ENCODE data around the gene MANSC1. TPM values are rescaled to one million over a fixed set of nuclear protein-coding genes. Genes with fewer than 3 reads are reported as not detected.

The MANSC1 gene
- polyA plus RNA-seq, 3 donors = 0.24 to 2.3 (median 1.5) TPM

DNA sequence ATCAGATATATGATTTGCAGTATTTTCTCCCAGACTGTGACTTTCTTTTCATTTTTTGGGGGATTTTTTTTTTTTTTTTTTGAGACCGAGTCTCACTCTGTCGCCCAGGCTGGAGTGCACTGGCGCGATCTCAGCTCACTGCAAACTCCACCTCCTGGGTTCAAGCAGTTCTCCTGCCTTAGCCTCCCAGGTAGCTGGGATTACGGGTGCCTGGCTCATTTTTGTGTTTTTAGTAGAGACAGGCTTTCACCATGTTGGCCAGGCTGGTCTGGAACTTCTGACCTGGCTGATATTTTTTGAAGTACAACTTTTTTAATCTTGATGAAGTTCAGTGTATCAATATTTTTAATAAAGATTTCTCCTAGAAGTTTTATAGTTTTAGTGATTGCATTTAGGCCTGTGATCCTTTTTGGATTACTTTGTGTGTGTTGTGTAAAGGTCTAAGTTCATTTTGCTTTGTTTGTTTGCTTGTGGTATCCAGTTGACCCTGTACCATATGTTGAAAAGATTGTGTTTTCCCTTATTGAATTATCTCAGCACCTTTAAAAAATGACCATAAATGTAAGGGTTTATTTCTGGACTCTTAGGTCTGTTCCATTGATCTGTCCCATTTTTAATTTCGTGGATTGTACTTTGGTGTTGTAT is 31.0 kb upstream of the MANSC1 start:
- intact Hi-C loops (cut with micrococcal nuclease) = loop anchor here (5.0 to 10.0 kb wide), 2 partner anchors 64 to 181 kb away; partner anchors contain the start of gene DUSP16 (in 1 of the 2)
- H3K4me1 ChIP-seq (ENCODE audit: control insufficient read depth in 1 of 2, insufficient read depth in 2 of 2, low read length in 2 of 2) = peaks cover 14 to 16% of the 10 kb centered on the region in 2 donors
- no CpG with 5 or more reads among the region's 6 CpGs for WGBS (ENCODE audit: insufficient coverage)

DNA sequence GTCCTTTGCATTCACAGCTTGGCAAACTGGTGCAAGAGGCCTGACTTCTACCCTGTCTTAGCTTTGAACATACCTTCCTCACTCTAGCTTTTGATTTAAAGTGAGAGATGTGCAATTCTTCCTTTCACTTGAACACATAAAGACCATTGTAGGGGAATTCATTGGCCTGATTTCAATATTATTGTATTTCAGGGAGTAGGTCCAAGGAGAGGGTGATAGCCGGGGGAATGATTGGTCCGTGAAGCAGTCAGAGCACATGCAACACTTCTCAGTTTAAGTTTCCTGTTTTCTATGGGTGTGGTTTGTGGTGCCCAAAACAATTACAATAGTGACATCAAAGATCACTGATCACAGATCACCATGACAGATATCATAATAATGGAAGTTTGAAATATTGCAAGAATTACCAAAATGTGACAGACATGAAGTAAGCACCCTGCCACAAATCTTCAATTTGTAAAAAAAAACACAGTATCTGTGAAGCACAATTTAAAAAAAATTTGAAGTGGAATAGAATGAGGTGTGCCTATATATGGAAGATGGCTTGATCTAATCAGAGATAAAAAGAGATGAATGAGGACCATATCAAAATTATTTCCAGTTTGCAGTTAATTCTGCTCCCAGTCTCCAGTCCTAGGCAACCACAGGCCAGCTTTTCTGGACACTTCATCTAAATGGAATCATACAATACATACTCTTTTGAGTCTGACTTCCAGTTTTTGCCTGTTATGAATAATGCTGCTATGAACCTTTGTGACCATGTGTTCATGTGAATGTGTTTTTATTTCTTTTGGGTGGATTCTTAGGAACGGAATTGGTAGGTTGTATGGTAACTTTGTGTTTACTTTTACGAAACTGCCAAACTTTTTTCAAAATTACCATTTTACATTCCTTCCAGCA is 30.0 kb upstream of the MANSC1 start:
- TF ChIP-seq, protein P1, sequence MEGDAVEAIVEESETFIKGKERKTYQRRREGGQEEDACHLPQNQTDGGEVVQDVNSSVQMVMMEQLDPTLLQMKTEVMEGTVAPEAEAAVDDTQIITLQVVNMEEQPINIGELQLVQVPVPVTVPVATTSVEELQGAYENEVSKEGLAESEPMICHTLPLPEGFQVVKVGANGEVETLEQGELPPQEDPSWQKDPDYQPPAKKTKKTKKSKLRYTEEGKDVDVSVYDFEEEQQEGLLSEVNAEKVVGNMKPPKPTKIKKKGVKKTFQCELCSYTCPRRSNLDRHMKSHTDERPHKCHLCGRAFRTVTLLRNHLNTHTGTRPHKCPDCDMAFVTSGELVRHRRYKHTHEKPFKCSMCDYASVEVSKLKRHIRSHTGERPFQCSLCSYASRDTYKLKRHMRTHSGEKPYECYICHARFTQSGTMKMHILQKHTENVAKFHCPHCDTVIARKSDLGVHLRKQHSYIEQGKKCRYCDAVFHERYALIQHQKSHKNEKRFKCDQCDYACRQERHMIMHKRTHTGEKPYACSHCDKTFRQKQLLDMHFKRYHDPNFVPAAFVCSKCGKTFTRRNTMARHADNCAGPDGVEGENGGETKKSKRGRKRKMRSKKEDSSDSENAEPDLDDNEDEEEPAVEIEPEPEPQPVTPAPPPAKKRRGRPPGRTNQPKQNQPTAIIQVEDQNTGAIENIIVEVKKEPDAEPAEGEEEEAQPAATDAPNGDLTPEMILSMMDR (IDR thresholded peaks at IDR 0.05) = no peak
- Histone ChIP-seq H3K4me2 (replicated peaks; ENCODE audit: extremely low read depth, low read length, poor library complexity, severe bottlenecking) (no peak overlapping the region), H3K4me1 (ENCODE audit: control insufficient read depth in 1 of 2, insufficient read depth in 2 of 2, low read length in 2 of 2) (peaks cover 14 to 16% of the 10 kb centered on the region in 2 donors)

More for the DNA sequence above, 31.0 kb upstream of the MANSC1 start:
- H3K27me3 ChIP-seq (ENCODE audit: control insufficient read depth in 2 of 2, insufficient read depth in 2 of 2, low read length in 2 of 2) = no peaks in the 10 kb centered on the region
- H3K36me3 Mint-ChIP-seq = peaks cover 19 to 23% of the 10 kb centered on the region in 2 donors
- H4K20me1 ChIP-seq (ENCODE audit: insufficient read depth, low read length) = no peaks in the 10 kb centered on the region
- no peaks in the 10 kb centered on the region for H3K9me3 ChIP-seq (replicated peaks in 1 of 2; ENCODE audit: control insufficient read depth in 1 of 2, insufficient read depth in 1 of 2, low read length in 2 of 2)
- H3K79me2 ChIP-seq (ENCODE audit: insufficient read depth, low read length) = no peaks in the 10 kb centered on the region
- peaks cover 0 to 2% (median 2%) of the 10 kb centered on the region in 3 donors for H3K27me3 Mint-ChIP-seq (ENCODE audit: low read depth in 3 of 3)
- peak overlapping the region in 6 of 7 donors; percentile 3 to 80 (median 60) for H3K27ac Mint-ChIP-seq
- H3K27ac ChIP-seq (ENCODE audit: low read depth in 1 of 2, low read length in 2 of 2) = no peak overlapping the region
- H3K9ac ChIP-seq (ENCODE audit: insufficient read depth, low read length, poor library complexity, severe bottlenecking) = no peak overlapping the region
- no peak overlapping the region for H2AFZ ChIP-seq (ENCODE audit: insufficient read depth, low read depth, low read length, poor library complexity, severe bottlenecking)
- H3K36me3 ChIP-seq (replicated peaks in 1 of 2; ENCODE audit: control insufficient read depth in 1 of 2, insufficient read depth in 2 of 2, low read length in 2 of 2) = no peaks in the 10 kb centered on the region
- TF ChIP-seq, protein P1 (IDR thresholded peaks at IDR 0.05) = no peak
- H3K4me3 ChIP-seq (replicated peaks in 1 of 3; ENCODE audit: low read depth in 2 of 3, low read length in 3 of 3) = no peak overlapping the region
- H3K4me2 ChIP-seq (replicated peaks; ENCODE audit: extremely low read depth, low read length, poor library complexity, severe bottlenecking) = no peak overlapping the region
- no peaks in the 10 kb centered on the region for H3K9me3 Mint-ChIP-seq
- peaks cover 19% of the 10 kb centered on the region for H3K4me1 Mint-ChIP-seq
- no peak for DNase-seq
- no peak overlapping the region for H3K4me3 Mint-ChIP-seq

More for the DNA sequence above, 30.0 kb upstream of the MANSC1 start:
- Histone ChIP-seq H3K9me3 (replicated peaks in 1 of 2; ENCODE audit: control insufficient read depth in 1 of 2, insufficient read depth in 1 of 2, low read length in 2 of 2) (no peaks in the 10 kb centered on the region), H3K27me3 (ENCODE audit: control insufficient read depth in 2 of 2, insufficient read depth in 2 of 2, low read length in 2 of 2) (no peaks in the 10 kb centered on the region), H4K20me1 (ENCODE audit: insufficient read depth, low read length) (no peaks in the 10 kb centered on the region), H3K79me2 (ENCODE audit: insufficient read depth, low read length) (no peaks in the 10 kb centered on the region), H2AFZ (ENCODE audit: insufficient read depth, low read depth, low read length, poor library complexity, severe bottlenecking) (no peak overlapping the region), H3K9ac (ENCODE audit: insufficient read depth, low read length, poor library complexity, severe bottlenecking) (no peak overlapping the region), H3K36me3 (replicated peaks in 1 of 2; ENCODE audit: control insufficient read depth in 1 of 2, insufficient read depth in 2 of 2, low read length in 2 of 2) (no peaks in the 10 kb centered on the region), H3K4me3 (replicated peaks in 1 of 3; ENCODE audit: low read depth in 2 of 3, low read length in 3 of 3) (no peak overlapping the region), H3K27ac (ENCODE audit: low read depth in 1 of 2, low read length in 2 of 2) (peak overlapping the region in 1 of 2 donors; percentile 67)
- H3K4me1 Mint-ChIP-seq = peaks cover 19% of the 10 kb centered on the region
- H3K27ac Mint-ChIP-seq = peak overlapping the region; percentile 85 to 94 (median 91)
- no CpG with 5 or more reads among the region's 4 CpGs for WGBS (ENCODE audit: insufficient coverage)
- intact Hi-C loops (cut with micrococcal nuclease) = loop anchor here (2.0 to 10.0 kb wide), 5 partner anchors 65 to 325 kb away; partner anchors contain the start of gene DUSP16 (in 1 of the 2)
- peak; percentile 56 to 73 (median 61) for DNase-seq
- H3K27me3 Mint-ChIP-seq (ENCODE audit: low read depth in 3 of 3) = peaks cover 0 to 2% (median 2%) of the 10 kb centered on the region in 3 donors
- H3K4me3 Mint-ChIP-seq = no peak overlapping the region
- H3K36me3 Mint-ChIP-seq = peaks cover 17 to 20% of the 10 kb centered on the region in 2 donors
- no peaks in the 10 kb centered on the region for H3K9me3 Mint-ChIP-seq
